ENCODE measurements around the gene ABHD16B.
"Not testable (repeated sequence)": the region's sequence is repeated elsewhere in the genome, so short reads cannot be mapped to it uniquely, and the experiment has no call there.

- not testable (repeated sequence) for TF ChIP-seq ZNF274 (IDR thresholded peaks at IDR 0.05; ENCODE audit: low read depth, low read length); YY1 (IDR thresholded peaks at IDR 0.05; ENCODE audit: insufficient read depth, insufficient read length)
Observed at GRCh38 chr20:63880901-63881300, 19.6 kb downstream of the ABHD16B start.
